LHCN-M2 (cell line): ENCODE measurements around the gene TBCK. TPM values are rescaled to one million over a fixed set of nuclear protein-coding genes. Genes with fewer than 3 reads are reported as not detected.
A peak's percentile ranks its signal among the peaks of the same experiment; 100 is the strongest.

Source experiments
- DNase-seq: peaks from one replicate; pipeline ENCODE4 v3.0.0-alpha.2; 2012; ENCODE audit warnings: low read depth
- total RNA-seq: library from RNA; depleted of rRNA; stranded (reverse); fragments of >200 nt; gene quantifications from 2 replicates; pipeline ENCODE4 v1.2.3, GENCODE V29; 2014; rRNA removed

The TBCK gene
- total RNA-seq, 1 experiment from 2014 or later: 35.6 TPM

- no peak for DNase-seq
Observed at GRCh38 chr4:105994061-105994460, 321.9 kb downstream of the TBCK start.

DNA sequence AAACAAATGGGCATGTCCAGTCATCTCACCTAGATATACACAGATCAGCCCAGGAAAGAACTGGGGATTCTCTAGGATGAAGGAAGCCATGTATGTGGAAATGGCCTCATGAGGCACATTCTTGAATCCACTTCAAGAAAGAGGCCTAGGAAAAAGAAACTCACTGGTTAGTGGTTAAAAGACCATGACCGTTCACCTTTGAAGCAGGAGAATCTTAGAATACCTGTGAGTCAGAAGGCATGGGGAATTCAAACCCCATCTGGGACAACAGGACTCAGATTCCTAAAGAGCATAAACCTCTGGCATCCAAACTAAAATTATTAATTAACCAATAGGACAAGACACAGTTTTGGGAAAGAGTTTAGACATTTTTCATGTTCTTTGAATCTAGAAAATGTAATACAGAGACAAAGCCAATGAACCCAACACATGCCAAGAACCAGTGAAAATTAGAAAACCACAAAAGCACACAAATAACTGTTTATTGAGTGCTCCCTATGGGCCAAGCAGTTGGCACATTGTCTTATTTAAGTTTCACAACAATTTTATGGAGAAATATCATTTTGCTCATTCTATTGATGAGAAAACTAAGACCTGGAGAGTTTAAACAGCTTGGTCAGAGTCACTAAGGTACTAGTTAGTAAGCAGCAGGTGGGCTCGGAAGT is 323.2 kb downstream of the TBCK start:
- peak; percentile 72 for DNase-seq

DNA sequence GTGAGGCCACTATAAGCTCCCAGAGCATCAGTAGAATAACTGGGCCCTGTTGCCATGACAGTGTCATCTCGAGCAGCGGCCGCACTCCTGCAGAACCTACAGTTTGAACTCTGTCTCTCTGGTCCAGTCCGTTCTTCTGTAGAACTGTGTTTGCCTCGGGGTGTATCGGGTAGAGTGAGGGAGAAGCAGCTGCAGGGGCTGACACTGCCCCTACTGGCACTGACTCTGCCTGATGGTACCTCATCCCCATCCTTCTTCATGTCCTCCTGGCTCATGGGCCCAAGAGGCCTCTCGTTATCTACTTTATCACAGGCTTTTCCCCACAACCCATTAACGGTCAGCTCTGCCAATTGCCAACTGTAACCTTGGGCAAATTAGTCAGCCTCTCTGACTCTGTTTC is 324.3 kb downstream of the TBCK start:
- DNase-seq: peak; percentile 6

Other genes starting within 250 kb of the TBCK start
- gene AIMP1, start 341 bp upstream of the TBCK start, total RNA-seq: 31.0 and 32.0 TPM in 2 replicates
- gene GIMD1, start 52.6 kb upstream of the TBCK start, total RNA-seq: not detected in 2 replicates